Neural crest cell (in vitro differentiated cells): ENCODE measurements around the gene CHERP. TPM values are rescaled to one million over a fixed set of nuclear protein-coding genes. Genes with fewer than 3 reads are reported as not detected.

Experiments used
- DNase-seq: peaks from one replicate; pipeline ENCODE4 v3.0.0; 2021; ENCODE audit warnings: low read depth, mixed read lengths, low spot score
- H3K27ac Mint-ChIP-seq: one replicate; pipeline ENCODE4 v1.8.0; 2021; ENCODE audit warnings: mild to moderate bottlenecking, mixed read lengths; ENCODE audit not compliant: unreplicated experiment
- H3K27me3 Mint-ChIP-seq: 2 replicates; pipeline ENCODE4 v1.8.0; 2021; ENCODE audit warnings: low read depth, mild to moderate bottlenecking, mixed read lengths
- H3K36me3 Mint-ChIP-seq: 2 replicates; pipeline ENCODE4 v1.8.0; 2021; ENCODE audit warnings: low read depth, mild to moderate bottlenecking, mixed read lengths
- H3K4me1 Mint-ChIP-seq: 2 replicates; pipeline ENCODE4 v1.8.0; 2021; ENCODE audit warnings: mixed read lengths
- H3K4me3 Mint-ChIP-seq: one replicate; pipeline ENCODE4 v1.8.0; 2021; ENCODE audit warnings: mild to moderate bottlenecking, mixed read lengths
- H3K9me3 Mint-ChIP-seq: 2 replicates; pipeline ENCODE4 v1.8.0; 2021; ENCODE audit warnings: mixed read lengths
- total RNA-seq: library from RNA; stranded (reverse); gene quantifications from 2 replicates; pipeline ENCODE4 v1.2.1, GENCODE V29; 2021
- TF ChIP-seq, protein P1 (sequence below): fragments of 200-600 bp; sonication (generic); conservative IDR thresholded peaks from 2 replicates; pipeline ENCODE4 v1.5.0; 2021; ENCODE audit warnings: antibody characterized with exemption, mild to moderate bottlenecking

The CHERP gene
- total RNA-seq, 1 donor from 2014 or later, result 95.7 TPM

GRCh38 chr19:16579381-16579780 lies 37.1 kb upstream of the CHERP start:
- Mint-ChIP-seq H3K27me3 (no peaks in the 10 kb centered on the region), H3K27ac (no peak overlapping the region), H3K4me3 (no peak overlapping the region), H3K9me3 (no peaks in the 10 kb centered on the region), H3K4me1 (peaks cover 18% of the 10 kb centered on the region), H3K36me3 (no peaks in the 10 kb centered on the region)
- DNase-seq, result no peak
- TF ChIP-seq, protein P1, sequence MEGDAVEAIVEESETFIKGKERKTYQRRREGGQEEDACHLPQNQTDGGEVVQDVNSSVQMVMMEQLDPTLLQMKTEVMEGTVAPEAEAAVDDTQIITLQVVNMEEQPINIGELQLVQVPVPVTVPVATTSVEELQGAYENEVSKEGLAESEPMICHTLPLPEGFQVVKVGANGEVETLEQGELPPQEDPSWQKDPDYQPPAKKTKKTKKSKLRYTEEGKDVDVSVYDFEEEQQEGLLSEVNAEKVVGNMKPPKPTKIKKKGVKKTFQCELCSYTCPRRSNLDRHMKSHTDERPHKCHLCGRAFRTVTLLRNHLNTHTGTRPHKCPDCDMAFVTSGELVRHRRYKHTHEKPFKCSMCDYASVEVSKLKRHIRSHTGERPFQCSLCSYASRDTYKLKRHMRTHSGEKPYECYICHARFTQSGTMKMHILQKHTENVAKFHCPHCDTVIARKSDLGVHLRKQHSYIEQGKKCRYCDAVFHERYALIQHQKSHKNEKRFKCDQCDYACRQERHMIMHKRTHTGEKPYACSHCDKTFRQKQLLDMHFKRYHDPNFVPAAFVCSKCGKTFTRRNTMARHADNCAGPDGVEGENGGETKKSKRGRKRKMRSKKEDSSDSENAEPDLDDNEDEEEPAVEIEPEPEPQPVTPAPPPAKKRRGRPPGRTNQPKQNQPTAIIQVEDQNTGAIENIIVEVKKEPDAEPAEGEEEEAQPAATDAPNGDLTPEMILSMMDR, result no peak

DNA sequence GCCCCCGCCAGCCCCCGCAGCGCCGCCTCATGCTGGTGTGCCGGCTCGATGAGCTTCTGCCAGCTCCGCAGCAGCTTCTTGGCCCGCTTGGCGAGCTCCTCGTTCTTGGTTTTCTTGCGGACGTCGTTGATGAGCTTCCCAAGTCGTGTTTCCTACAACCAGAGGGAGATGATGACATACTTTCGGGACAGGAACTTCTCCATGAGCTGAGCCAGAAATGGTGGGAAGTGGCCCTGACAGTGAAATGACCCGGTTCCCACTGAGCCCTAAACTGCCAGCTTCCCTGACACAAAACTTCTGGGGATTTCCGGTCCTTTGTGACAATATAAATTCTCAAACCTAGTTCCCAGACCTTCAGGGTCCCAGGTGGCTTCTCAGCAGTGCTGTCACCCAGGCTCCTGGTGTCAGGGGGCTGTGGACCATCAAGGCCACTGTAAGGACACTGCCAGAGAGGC lies 35.3 kb upstream of the CHERP start:
- no peaks in the 10 kb centered on the region for H3K36me3 Mint-ChIP-seq
- TF ChIP-seq, protein P1, result no peak
- peaks cover 21% of the 10 kb centered on the region for H3K4me1 Mint-ChIP-seq
- H3K27me3 Mint-ChIP-seq, result no peaks in the 10 kb centered on the region
- H3K9me3 Mint-ChIP-seq, result no peaks in the 10 kb centered on the region
- H3K27ac Mint-ChIP-seq, result peak overlapping the region; percentile 43
- DNase-seq, result no peak
- H3K4me3 Mint-ChIP-seq, result no peak overlapping the region

GRCh38 chr19:16576690-16577530 lies 34.7 kb upstream of the CHERP start:
- Mint-ChIP-seq H3K4me1 (peaks cover 24% of the 10 kb centered on the region), H3K9me3 (no peaks in the 10 kb centered on the region), H3K27ac (no peak overlapping the region), H3K27me3 (no peaks in the 10 kb centered on the region), H3K4me3 (peak overlapping the region; percentile 34), H3K36me3 (no peaks in the 10 kb centered on the region)
- no peak for DNase-seq
- TF ChIP-seq, protein P1, result no peak

DNA sequence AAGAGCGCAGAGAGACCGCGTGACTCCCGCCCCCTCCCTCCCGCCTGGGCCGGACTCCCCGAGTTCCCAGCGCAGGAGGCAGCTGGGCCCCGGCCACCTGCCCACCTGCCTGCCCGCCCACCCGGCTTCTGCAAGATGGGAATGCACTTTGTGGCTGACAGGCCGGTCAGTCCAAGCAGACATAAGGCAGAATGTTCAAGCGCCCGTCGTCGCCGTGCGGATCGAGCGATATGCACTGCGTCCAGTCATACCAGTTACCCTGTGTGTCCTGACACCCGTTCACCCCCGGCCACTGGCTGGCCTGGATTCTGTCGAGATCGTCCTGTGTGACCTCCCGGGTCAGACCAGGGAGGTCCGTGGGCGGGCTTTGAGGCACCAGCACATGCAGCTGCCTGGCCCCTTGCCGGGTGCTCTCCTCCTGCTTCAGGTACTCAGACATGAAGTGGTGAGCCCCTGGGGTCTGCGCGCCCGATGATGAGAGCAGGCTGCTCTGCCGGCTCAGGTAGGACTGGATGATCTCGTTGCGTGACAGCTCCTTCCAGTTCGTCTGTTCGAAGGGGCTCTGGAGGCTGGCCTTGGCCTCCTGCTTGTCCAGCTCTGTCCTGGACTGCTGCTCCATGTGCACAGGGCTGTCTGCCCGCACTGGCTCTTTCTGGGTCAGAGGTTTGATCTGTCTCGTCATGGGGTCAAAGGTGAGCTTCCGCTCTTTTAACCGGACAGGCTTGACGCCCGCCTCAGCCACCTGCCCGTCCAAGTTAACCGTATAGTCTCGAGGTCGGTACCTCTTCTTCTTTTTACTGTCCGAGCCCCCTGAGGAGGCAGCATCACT lies 33.8 kb upstream of the CHERP start:
- Mint-ChIP-seq H3K36me3 (no peaks in the 10 kb centered on the region), H3K27me3 (no peaks in the 10 kb centered on the region), H3K9me3 (no peaks in the 10 kb centered on the region), H3K4me3 (peak overlapping the region; percentile 34), H3K27ac (no peak overlapping the region), H3K4me1 (peaks cover 32% of the 10 kb centered on the region)
- DNase-seq, result no peak
- TF ChIP-seq, protein P1, result no peak

GRCh38 chr19:16575282-16575681 lies 33.0 kb upstream of the CHERP start:
- H3K27me3 Mint-ChIP-seq, result no peaks in the 10 kb centered on the region
- no peak for DNase-seq
- H3K4me3 Mint-ChIP-seq, result peak overlapping the region; percentile 80
- no peaks in the 10 kb centered on the region for H3K9me3 Mint-ChIP-seq
- TF ChIP-seq, protein P1, result no peak
- H3K4me1 Mint-ChIP-seq, result peaks cover 34% of the 10 kb centered on the region
- peak overlapping the region; percentile 27 for H3K27ac Mint-ChIP-seq
- no peaks in the 10 kb centered on the region for H3K36me3 Mint-ChIP-seq
